HFFc6 (cell line): ENCODE results near the gene GPR68. TPM values are rescaled to one million over a fixed set of nuclear protein-coding genes. Genes with fewer than 3 reads are reported as not detected.

Experiments
- DNase-seq: peaks from one replicate; pipeline ENCODE4 v3.0.0-alpha.2; 2018
- H3K27ac Mint-ChIP-seq: 2 replicates; pipeline ENCODE4 v1.8.0; 2020; ENCODE audit warnings: mild to moderate bottlenecking, mixed read lengths
- H3K27me3 Mint-ChIP-seq: 2 replicates; pipeline ENCODE4 v1.8.0; 2021; ENCODE audit warnings: mild to moderate bottlenecking, moderate library complexity, mixed read lengths; ENCODE audit not compliant: insufficient read depth
- H3K36me3 Mint-ChIP-seq: 2 replicates; pipeline ENCODE4 v1.8.0; 2021; ENCODE audit warnings: low read depth, mixed read lengths
- H3K4me1 Mint-ChIP-seq: 2 replicates; pipeline ENCODE4 v1.8.0; 2020; ENCODE audit warnings: low read depth, mixed read lengths
- H3K4me3 Mint-ChIP-seq: 2 replicates; pipeline ENCODE4 v1.8.0; 2020; ENCODE audit warnings: mild to moderate bottlenecking, moderate library complexity, mixed read lengths
- H3K9me3 Mint-ChIP-seq: 2 replicates; pipeline ENCODE4 v1.8.0; 2020; ENCODE audit warnings: mild to moderate bottlenecking, mixed read lengths
- total RNA-seq, 6 experiments: library from RNA; stranded (reverse); fragmentation: NEBNext Ultra II Directional; extraction: Animal tissue kit (Norgen Biotek cat#: 25700); gene quantifications; 2 replicates in 1 of 6; 3 replicates in 5 of 6; pipeline ENCODE4 v1.2.3, GENCODE V29; 2021
- TF ChIP-seq, protein P1 (sequence below): fragments of 200-600 bp; sonication (generic); IDR thresholded peaks from 2 replicates; pipeline ENCODE4 v1.5.0; 2021; ENCODE audit warnings: antibody characterized with exemption, mild to moderate bottlenecking

Gene GPR68
- total RNA-seq, 6 experiments from 2014 or later = 0.34 to 0.88 (median 0.52) TPM

DNA sequence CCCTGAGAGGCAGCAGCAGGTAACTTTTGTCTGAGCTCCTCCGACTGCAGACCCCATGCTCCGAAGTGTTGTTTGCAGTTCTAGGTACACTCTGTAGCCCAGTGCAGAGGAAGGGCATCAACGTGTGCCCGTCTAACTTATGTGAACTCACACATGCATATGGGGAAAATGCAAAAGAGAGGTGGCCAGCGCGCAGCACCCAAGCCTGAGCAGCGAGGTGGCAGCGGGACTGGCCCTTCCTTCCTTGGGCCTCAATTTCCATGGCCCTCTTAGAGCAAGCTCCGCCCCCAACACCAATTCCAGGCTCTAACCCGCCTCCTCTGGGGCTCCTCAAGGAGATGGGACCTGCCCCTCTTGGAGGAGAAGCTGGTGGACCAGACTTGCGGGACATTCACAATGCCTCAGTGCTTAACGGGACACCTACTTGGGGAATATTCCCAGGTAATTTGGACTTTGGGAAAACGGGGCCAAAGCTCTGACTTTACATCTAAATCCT lies 27.7 kb downstream of the GPR68 start:
- peaks cover 10% of the 10 kb centered on the region for H3K36me3 Mint-ChIP-seq
- no peaks in the 10 kb centered on the region for H3K4me1 Mint-ChIP-seq
- H3K27me3 Mint-ChIP-seq = peaks cover 2% of the 10 kb centered on the region; the same call in 1 of the 2 replicates
- no peak overlapping the region for H3K4me3 Mint-ChIP-seq
- no peak overlapping the region for H3K27ac Mint-ChIP-seq
- TF ChIP-seq, protein P1, sequence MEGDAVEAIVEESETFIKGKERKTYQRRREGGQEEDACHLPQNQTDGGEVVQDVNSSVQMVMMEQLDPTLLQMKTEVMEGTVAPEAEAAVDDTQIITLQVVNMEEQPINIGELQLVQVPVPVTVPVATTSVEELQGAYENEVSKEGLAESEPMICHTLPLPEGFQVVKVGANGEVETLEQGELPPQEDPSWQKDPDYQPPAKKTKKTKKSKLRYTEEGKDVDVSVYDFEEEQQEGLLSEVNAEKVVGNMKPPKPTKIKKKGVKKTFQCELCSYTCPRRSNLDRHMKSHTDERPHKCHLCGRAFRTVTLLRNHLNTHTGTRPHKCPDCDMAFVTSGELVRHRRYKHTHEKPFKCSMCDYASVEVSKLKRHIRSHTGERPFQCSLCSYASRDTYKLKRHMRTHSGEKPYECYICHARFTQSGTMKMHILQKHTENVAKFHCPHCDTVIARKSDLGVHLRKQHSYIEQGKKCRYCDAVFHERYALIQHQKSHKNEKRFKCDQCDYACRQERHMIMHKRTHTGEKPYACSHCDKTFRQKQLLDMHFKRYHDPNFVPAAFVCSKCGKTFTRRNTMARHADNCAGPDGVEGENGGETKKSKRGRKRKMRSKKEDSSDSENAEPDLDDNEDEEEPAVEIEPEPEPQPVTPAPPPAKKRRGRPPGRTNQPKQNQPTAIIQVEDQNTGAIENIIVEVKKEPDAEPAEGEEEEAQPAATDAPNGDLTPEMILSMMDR = no peak
- no peaks in the 10 kb centered on the region for H3K9me3 Mint-ChIP-seq
- no peak for DNase-seq

DNA sequence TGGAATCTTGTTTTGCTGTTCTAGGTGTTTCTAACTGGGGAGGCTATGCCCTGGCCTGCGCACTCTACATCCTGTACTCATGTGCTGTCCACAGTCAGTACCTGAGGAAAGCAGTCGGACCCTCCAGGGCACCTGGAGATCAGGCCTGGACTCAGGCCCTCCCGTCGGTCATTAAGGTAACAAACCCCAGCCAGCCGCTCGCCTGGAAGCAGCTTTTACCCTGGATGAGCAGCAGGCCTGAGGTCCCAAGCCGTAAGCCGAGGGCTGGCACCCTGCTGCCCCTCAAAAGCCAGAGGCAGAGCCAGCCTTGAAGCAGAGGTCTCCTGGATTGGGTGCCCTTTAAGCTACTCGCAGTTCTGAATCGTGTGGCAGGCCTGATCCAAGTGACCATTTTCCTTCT lies 29.1 kb downstream of the GPR68 start:
- H3K9me3 Mint-ChIP-seq = no peaks in the 10 kb centered on the region
- peaks cover 9% of the 10 kb centered on the region; the same call in 1 of the 2 replicates for H3K36me3 Mint-ChIP-seq
- H3K4me1 Mint-ChIP-seq = no peaks in the 10 kb centered on the region

DNA sequence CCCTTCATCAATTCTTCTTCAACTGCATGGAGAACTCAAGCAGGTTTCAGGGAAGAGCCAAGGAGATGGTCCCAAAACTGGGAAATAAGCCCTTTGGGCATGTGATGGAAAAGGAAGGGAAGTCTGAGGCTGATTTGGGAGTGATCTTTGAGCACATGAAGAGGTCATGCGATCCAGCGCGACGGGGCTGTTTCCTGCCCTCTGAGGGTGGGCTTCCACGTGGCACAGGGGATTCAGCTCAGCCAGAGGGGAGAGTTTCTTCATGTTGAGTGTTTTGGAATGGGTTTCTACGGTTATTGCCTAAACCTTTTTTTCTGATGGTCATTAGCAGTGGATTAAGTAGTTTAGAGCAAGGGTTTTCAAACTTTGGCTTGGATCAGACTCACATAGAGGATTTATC lies 30.2 kb downstream of the GPR68 start:
- no peak overlapping the region for H3K27ac Mint-ChIP-seq
- peaks cover 2% of the 10 kb centered on the region; the same call in 1 of the 2 replicates for H3K27me3 Mint-ChIP-seq
- H3K4me1 Mint-ChIP-seq = no peaks in the 10 kb centered on the region
- no peak overlapping the region for H3K4me3 Mint-ChIP-seq
- peaks cover 15% of the 10 kb centered on the region for H3K36me3 Mint-ChIP-seq
- TF ChIP-seq, protein P1 = no peak
- H3K9me3 Mint-ChIP-seq = no peaks in the 10 kb centered on the region
- no peak for DNase-seq

More for the DNA sequence above, 29.1 kb downstream of the GPR68 start:
- DNase-seq = no peak
- Mint-ChIP-seq H3K27me3 (peaks cover 2% of the 10 kb centered on the region; the same call in 1 of the 2 replicates), H3K27ac (no peak overlapping the region), H3K4me3 (no peak overlapping the region)
- TF ChIP-seq, protein P1 = no peak

DNA sequence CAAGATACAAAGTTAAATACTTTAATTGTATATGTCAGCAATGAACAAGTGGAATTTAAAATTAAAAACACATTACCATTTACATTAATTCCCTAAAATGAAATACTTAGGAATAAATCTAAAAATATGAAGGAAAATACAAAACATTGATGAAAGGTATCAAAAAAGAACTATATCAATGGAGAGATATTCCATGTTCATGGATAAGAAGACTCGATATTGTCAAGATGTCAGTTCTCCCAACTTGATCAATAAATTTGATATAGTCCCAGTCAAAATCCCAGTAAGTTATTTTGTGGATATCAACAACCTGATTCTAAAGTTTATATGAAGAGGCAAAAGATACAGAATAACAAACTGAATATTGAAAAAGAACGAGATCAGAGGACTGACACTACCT lies 33.5 kb downstream of the GPR68 start:
- TF ChIP-seq, protein P1 = no peak
- Mint-ChIP-seq H3K4me1 (no peaks in the 10 kb centered on the region), H3K9me3 (no peaks in the 10 kb centered on the region), H3K4me3 (no peak overlapping the region), H3K27me3 (0 out of 2 replicates have a peak, but pooled peaks cover under 1% of the 10 kb centered on the region), H3K27ac (no peak overlapping the region), H3K36me3 (peaks cover 16% of the 10 kb centered on the region)
- no peak for DNase-seq

DNA sequence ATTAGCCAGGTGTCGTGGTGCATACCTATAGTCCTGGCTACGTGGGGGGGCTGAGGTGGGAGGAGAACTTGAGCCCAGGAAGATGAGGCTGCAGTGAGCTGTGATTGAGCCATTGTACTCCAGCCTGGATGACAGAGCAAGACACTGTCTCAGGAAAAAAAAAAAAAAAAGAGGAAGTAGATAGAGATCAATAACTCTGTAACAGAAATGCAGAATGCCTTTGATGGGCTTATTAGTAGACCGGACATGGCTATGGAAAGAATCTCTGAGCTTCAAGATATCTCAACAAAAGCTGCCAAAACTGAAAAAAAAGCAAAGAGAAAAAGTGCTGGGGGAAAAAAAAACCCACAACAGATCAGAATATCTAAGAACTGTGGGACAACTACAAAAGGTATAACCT lies 37.5 kb downstream of the GPR68 start:
- no peak overlapping the region for H3K4me3 Mint-ChIP-seq
- H3K27me3 Mint-ChIP-seq = peaks cover 1% of the 10 kb centered on the region; the same call in 1 of the 2 replicates
- no peaks in the 10 kb centered on the region for H3K4me1 Mint-ChIP-seq
- H3K9me3 Mint-ChIP-seq = no peaks in the 10 kb centered on the region
- peaks cover 28% of the 10 kb centered on the region for H3K36me3 Mint-ChIP-seq
- no peak overlapping the region for H3K27ac Mint-ChIP-seq
- no peak for DNase-seq
- TF ChIP-seq, protein P1 = no peak
